PC-9 (cell line): Measurements from ENCODE around the gene KREMEN1. TPM values are rescaled to one million over a fixed set of nuclear protein-coding genes. Genes with fewer than 3 reads are reported as not detected.

Source experiments
- BruUV-seq: library from RNA; stranded (reverse); fragments of 400-500 nt; replicated peaks from 2 replicates; lab custom pipeline; 2021; lab: Mats Ljungman, UMichigan
- CTCF ChIA-PET: fragments of 300-600 bp; sonication (Branson Sonifier 250); formaldehyde crosslinking; loops from one replicate; lab custom pipeline; 2022; ENCODE audit warnings: antibody characterized with exemption; lab: Charles Lee
- POLR2A ChIA-PET: fragments of 300-600 bp; sonication (Branson Sonifier 250); formaldehyde crosslinking; loops from one replicate; lab custom pipeline; 2022; ENCODE audit warnings: antibody characterized with exemption; ENCODE audit not compliant: unreplicated experiment; lab: Charles Lee
- DNase-seq, 2 experiments: peaks; one replicate each; pipeline versions ENCODE4 v3.0.0 to v3.0.0-alpha.2; 2015 to 2022; ENCODE audit warnings: mixed read lengths in 1 of 2
- H2AFZ ChIP-seq: fragments of 200-600 bp; sonication (generic); 2 replicates; pipeline ENCODE4 v1.8.1; 2017; ENCODE audit warnings: antibody characterized with exemption
- H3F3A ChIP-seq: fragments of 200-600 bp; sonication (generic); 2 replicates; pipeline ENCODE4 v1.8.1; 2017; ENCODE audit warnings: antibody characterized with exemption, mild to moderate bottlenecking, low read depth; ENCODE audit not compliant: insufficient read depth
- H3K27ac ChIP-seq: fragments of 200-600 bp; sonication (generic); 2 replicates; pipeline ENCODE4 v1.6.1; 2016; ENCODE audit warnings: mixed run types
- H3K27me3 ChIP-seq: fragments of 200-600 bp; sonication (generic); 2 replicates; pipeline ENCODE4 v1.6.1; 2016; ENCODE audit warnings: low read depth, mixed run types; ENCODE audit not compliant: insufficient read depth
- H3K36me3 ChIP-seq: fragments of 200-600 bp; sonication (generic); 2 replicates; pipeline ENCODE4 v1.6.1; 2016; ENCODE audit warnings: low read depth, mixed run types
- H3K4me1 ChIP-seq: fragments of 200-600 bp; sonication (generic); replicated peaks from 2 replicates; pipeline ENCODE4 v1.6.1; 2016; ENCODE audit warnings: mixed run types; ENCODE audit not compliant: insufficient read depth
- H3K4me2 ChIP-seq: fragments of 200-600 bp; sonication (generic); 2 replicates; pipeline ENCODE4 v1.6.1; 2017; ENCODE audit warnings: mixed run types
- H3K4me3 ChIP-seq: fragments of 200-600 bp; sonication (generic); 2 replicates; pipeline ENCODE4 v1.6.1; 2016; ENCODE audit warnings: mixed run types
- H3K79me2 ChIP-seq: fragments of 200-600 bp; sonication (generic); 2 replicates; pipeline ENCODE4 v1.6.1; 2017; ENCODE audit warnings: low read depth, mixed run types
- H3K9me2 ChIP-seq: fragments of 200-600 bp; sonication (generic); 2 replicates; pipeline ENCODE4 v1.8.1; 2017; ENCODE audit warnings: mild to moderate bottlenecking; ENCODE audit not compliant: insufficient read depth
- H3K9me3 ChIP-seq: fragments of 200-600 bp; sonication (generic); 2 replicates; pipeline ENCODE4 v1.8.1; 2016; ENCODE audit warnings: low read depth; ENCODE audit not compliant: insufficient read depth
- H4K20me1 ChIP-seq: fragments of 200-600 bp; sonication (generic); 2 replicates; pipeline ENCODE4 v1.8.1; 2017; ENCODE audit not compliant: insufficient read depth
- CTCF ChIP-seq: fragments of 200-600 bp; sonication (generic); conservative IDR thresholded peaks from 2 replicates; pipeline ENCODE4 v1.6.1; 2017; ENCODE audit warnings: mixed run types, antibody characterized with exemption, mild to moderate bottlenecking, moderate library complexity
- EZH2 ChIP-seq: fragments of 200-600 bp; sonication (generic); IDR thresholded peaks from 2 replicates; pipeline ENCODE4 v1.8.0; 2017; ENCODE audit warnings: antibody characterized with exemption, low read depth
- intact Hi-C: fragments of 100-400 bp; cut with micrococcal nuclease; formaldehyde crosslinking; loops from one replicate; pipeline ENCODE4 v1.10.0; 2022; ENCODE audit not compliant: unreplicated experiment
- total RNA-seq: library from RNA; stranded (reverse); gene quantifications from 2 replicates; pipeline ENCODE4 v1.2.3, GENCODE V29; 2021

The KREMEN1 gene
- total RNA-seq, 1 experiment from 2014 or later, result 6.1 TPM

- intact Hi-C loops, result no loop called here
- Histone ChIP-seq H2AFZ (no peak overlapping the region), H3K27me3 (peaks cover 19% of the 10 kb centered on the region), H3K36me3 (no peaks in the 10 kb centered on the region), H3K9me2 (no peaks in the 10 kb centered on the region), H3K4me2 (no peak overlapping the region), H3F3A (no peaks in the 10 kb centered on the region), H3K4me3 (no peak overlapping the region), H3K9me3 (no peaks in the 10 kb centered on the region), H3K79me2 (no peaks in the 10 kb centered on the region), H3K27ac (no peak overlapping the region), H4K20me1 (no peaks in the 10 kb centered on the region), H3K4me1 (no peaks in the 10 kb centered on the region)
- no peak for DNase-seq
- no TSS peak for BruUV-seq
- ChIA-PET POLR2A (interaction anchor here (0.5 kb wide), 1 partner anchor 460 kb away, joined by 3 read pairs; no protein-coding TSS in a partner anchor), CTCF (no interaction called here)
- TF ChIP-seq EZH2, result no peak
- no peak for TF ChIP-seq CTCF
These were observed 143.4 kb downstream of the KREMEN1 start for GRCh38 chr22:29216011-29216872.

GRCh38 chr22:29216873-29217666 is 144.2 kb downstream of the KREMEN1 start:
- H3K9me3 ChIP-seq, result no peaks in the 10 kb centered on the region
- CTCF ChIA-PET, result no interaction called here
- H2AFZ ChIP-seq, result no peak overlapping the region
- no peak for TF ChIP-seq EZH2
- TF ChIP-seq CTCF, result no peak
- no peak overlapping the region for H3K4me2 ChIP-seq
- intact Hi-C loops, result no loop called here
- H3K4me3 ChIP-seq, result no peak overlapping the region
- H4K20me1 ChIP-seq, result no peaks in the 10 kb centered on the region
- H3K36me3 ChIP-seq, result no peaks in the 10 kb centered on the region
- no peaks in the 10 kb centered on the region for H3K4me1 ChIP-seq
- H3K27me3 ChIP-seq, result peaks cover 13% of the 10 kb centered on the region; the same call in 1 of the 2 replicates
- BruUV-seq, result no TSS peak
- H3K79me2 ChIP-seq, result no peaks in the 10 kb centered on the region
- no peaks in the 10 kb centered on the region for H3F3A ChIP-seq
- DNase-seq, result no peak
- POLR2A ChIA-PET, result interaction anchor here (0.5 kb wide), 1 partner anchor 460 kb away, joined by 3 read pairs; no protein-coding TSS in a partner anchor
- no peak overlapping the region for H3K27ac ChIP-seq
- H3K9me2 ChIP-seq, result no peaks in the 10 kb centered on the region

Other genes with a start within 250 kb of the KREMEN1 start
- 5.2 TPM in 2 replicates for gene ZNRF3, start 189.5 kb upstream of the KREMEN1 start, total RNA-seq
- gene C22orf31, start 11.2 kb upstream of the KREMEN1 start, total RNA-seq, result not detected in 2 replicates
- 1.1 and 3.1 TPM in 2 replicates for gene EMID1, start 132.9 kb downstream of the KREMEN1 start, total RNA-seq
- gene RHBDD3, start 194.9 kb downstream of the KREMEN1 start, total RNA-seq, result 17.6 and 21.9 TPM in 2 replicates
- 136 and 200 TPM in 2 replicates for gene EWSR1, start 195.2 kb downstream of the KREMEN1 start, total RNA-seq
- gene GAS2L1, start 233.6 kb downstream of the KREMEN1 start, total RNA-seq, result 15.2 and 16.6 TPM in 2 replicates
- not detected in 2 replicates for gene RASL10A, start 242.7 kb downstream of the KREMEN1 start, total RNA-seq